Glutamatergic neuron (in vitro differentiated cells): ENCODE results near the gene ITPR1. TPM values are rescaled to one million over a fixed set of nuclear protein-coding genes. Genes with fewer than 3 reads are reported as not detected.

Source experiments
- DNase-seq: peaks from one replicate; pipeline ENCODE4 v3.0.0; 2022
- H3K27ac Mint-ChIP-seq: one replicate; pipeline ENCODE4 v1.8.0; 2020; ENCODE audit warnings: mild to moderate bottlenecking, mixed read lengths, inconsistent platforms; ENCODE audit not compliant: unreplicated experiment
- H3K27me3 Mint-ChIP-seq: one replicate; pipeline ENCODE4 v1.8.0; 2020; ENCODE audit warnings: mild to moderate bottlenecking, moderate library complexity, mixed read lengths, inconsistent platforms; ENCODE audit not compliant: unreplicated experiment
- H3K36me3 Mint-ChIP-seq: one replicate; pipeline ENCODE4 v1.8.0; 2020; ENCODE audit warnings: mild to moderate bottlenecking, mixed read lengths, inconsistent platforms; ENCODE audit not compliant: unreplicated experiment
- H3K4me1 Mint-ChIP-seq: one replicate; pipeline ENCODE4 v1.8.0; 2020; ENCODE audit warnings: mild to moderate bottlenecking, low read depth, mixed read lengths, inconsistent platforms; ENCODE audit not compliant: unreplicated experiment
- H3K4me3 Mint-ChIP-seq: one replicate; pipeline ENCODE4 v1.8.0; 2020; ENCODE audit warnings: mild to moderate bottlenecking, mixed read lengths, inconsistent platforms; ENCODE audit not compliant: unreplicated experiment
- H3K9me3 Mint-ChIP-seq: one replicate; pipeline ENCODE4 v1.8.0; 2020; ENCODE audit warnings: mild to moderate bottlenecking, moderate library complexity, mixed read lengths, inconsistent platforms; ENCODE audit not compliant: unreplicated experiment
- total RNA-seq: library from RNA; stranded (reverse); fragmentation: NEBNext Ultra II Directional; extraction: Animal tissue kit (Norgen Biotek cat#: 25700); gene quantifications from one replicate; pipeline ENCODE4 v1.2.1, GENCODE V29; 2021; ENCODE audit not compliant: unreplicated experiment
- TF ChIP-seq, protein P1 (sequence below): fragments of 200-600 bp; sonication (generic); IDR thresholded peaks from one replicate; pipeline ENCODE4 v1.5.0; 2021; ENCODE audit not compliant: partially characterized antibody, unreplicated experiment

Gene ITPR1
- total RNA-seq, 1 donor from 2014 or later, result 6.9 TPM

DNA sequence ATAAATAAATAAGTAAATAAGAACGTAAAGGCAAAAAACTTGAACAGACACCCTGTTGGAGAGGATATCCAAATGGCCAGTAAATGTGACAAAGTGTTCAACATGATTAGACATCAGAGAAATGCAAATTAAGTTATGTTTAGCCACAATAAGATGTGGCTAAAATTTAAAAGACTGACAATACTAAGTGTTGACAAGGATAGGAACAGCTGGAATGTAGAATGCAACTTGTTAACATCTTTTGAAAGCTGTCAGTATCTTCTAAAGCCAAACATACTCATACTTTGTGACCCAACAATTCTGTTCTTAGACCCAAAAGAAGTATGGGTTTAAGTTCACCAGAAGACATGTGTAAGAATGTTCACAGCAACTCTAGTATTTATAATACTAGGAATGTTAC, 197.1 kb downstream of the ITPR1 start:
- peaks cover 3% of the 10 kb centered on the region for H3K9me3 Mint-ChIP-seq

DNA sequence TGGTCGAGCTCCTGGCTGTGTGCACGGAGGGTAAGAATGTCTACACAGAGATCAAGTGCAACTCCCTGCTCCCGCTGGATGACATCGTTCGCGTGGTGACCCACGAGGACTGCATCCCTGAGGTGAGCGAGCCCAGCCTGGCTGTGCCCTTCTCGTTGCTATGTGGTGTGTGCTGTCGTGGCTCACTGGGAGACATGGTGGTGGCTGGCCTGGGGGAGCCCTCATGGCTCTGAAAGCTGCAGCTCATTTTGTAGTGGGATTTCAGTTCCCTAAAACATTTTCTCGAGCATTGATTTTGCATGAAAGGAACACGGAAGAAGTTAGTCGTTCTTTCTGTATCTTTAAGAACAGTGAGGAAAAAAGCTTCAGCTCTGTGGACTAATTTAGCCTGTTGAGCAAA, 200.5 kb downstream of the ITPR1 start:
- Mint-ChIP-seq H3K36me3 (peaks cover 4% of the 10 kb centered on the region), H3K27me3 (peaks cover 2% of the 10 kb centered on the region), H3K4me1 (no peaks in the 10 kb centered on the region), H3K9me3 (peaks cover 3% of the 10 kb centered on the region), H3K4me3 (no peak overlapping the region), H3K27ac (no peak overlapping the region)
- TF ChIP-seq, protein P1, sequence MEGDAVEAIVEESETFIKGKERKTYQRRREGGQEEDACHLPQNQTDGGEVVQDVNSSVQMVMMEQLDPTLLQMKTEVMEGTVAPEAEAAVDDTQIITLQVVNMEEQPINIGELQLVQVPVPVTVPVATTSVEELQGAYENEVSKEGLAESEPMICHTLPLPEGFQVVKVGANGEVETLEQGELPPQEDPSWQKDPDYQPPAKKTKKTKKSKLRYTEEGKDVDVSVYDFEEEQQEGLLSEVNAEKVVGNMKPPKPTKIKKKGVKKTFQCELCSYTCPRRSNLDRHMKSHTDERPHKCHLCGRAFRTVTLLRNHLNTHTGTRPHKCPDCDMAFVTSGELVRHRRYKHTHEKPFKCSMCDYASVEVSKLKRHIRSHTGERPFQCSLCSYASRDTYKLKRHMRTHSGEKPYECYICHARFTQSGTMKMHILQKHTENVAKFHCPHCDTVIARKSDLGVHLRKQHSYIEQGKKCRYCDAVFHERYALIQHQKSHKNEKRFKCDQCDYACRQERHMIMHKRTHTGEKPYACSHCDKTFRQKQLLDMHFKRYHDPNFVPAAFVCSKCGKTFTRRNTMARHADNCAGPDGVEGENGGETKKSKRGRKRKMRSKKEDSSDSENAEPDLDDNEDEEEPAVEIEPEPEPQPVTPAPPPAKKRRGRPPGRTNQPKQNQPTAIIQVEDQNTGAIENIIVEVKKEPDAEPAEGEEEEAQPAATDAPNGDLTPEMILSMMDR, result no peak
- DNase-seq, result no peak

More for the DNA sequence above, 197.1 kb downstream of the ITPR1 start:
- DNase-seq, result no peak
- TF ChIP-seq, protein P1, result no peak
- Mint-ChIP-seq H3K4me1 (no peaks in the 10 kb centered on the region), H3K36me3 (peaks cover 4% of the 10 kb centered on the region), H3K4me3 (no peak overlapping the region), H3K27me3 (peaks cover 2% of the 10 kb centered on the region), H3K27ac (no peak overlapping the region)

DNA sequence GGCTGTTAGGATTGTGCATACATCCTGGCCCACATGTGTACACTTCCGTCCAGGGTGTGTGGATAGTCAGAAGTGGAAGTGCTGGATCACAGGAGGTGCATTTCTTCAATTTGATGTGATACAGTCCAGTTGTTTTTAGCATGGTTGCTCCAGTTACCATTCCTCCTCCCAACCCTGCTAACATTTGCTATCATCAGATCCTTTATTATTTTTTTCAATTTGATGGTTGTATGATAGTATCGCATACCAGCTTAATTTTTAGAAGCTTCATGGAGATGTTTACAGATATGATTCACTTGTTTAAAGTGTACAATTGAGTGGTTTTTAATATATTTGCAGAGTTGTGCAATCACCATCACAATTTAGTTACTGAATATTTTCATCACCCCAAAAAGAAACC, 202.7 kb downstream of the ITPR1 start:
- Mint-ChIP-seq H3K27me3 (peaks cover 2% of the 10 kb centered on the region), H3K4me1 (no peaks in the 10 kb centered on the region), H3K9me3 (peaks cover 3% of the 10 kb centered on the region), H3K4me3 (no peak overlapping the region), H3K27ac (no peak overlapping the region), H3K36me3 (no peaks in the 10 kb centered on the region)
- no peak for DNase-seq
- TF ChIP-seq, protein P1, result no peak

- no peak for DNase-seq
- Mint-ChIP-seq H3K9me3 (peaks cover 3% of the 10 kb centered on the region), H3K4me1 (no peaks in the 10 kb centered on the region), H3K27ac (no peak overlapping the region), H3K27me3 (peaks cover 2% of the 10 kb centered on the region), H3K4me3 (no peak overlapping the region), H3K36me3 (no peaks in the 10 kb centered on the region)
- TF ChIP-seq, protein P1, result no peak
Measured at GRCh38 chr3:4696266-4696665, 203.1 kb downstream of the ITPR1 start.

DNA sequence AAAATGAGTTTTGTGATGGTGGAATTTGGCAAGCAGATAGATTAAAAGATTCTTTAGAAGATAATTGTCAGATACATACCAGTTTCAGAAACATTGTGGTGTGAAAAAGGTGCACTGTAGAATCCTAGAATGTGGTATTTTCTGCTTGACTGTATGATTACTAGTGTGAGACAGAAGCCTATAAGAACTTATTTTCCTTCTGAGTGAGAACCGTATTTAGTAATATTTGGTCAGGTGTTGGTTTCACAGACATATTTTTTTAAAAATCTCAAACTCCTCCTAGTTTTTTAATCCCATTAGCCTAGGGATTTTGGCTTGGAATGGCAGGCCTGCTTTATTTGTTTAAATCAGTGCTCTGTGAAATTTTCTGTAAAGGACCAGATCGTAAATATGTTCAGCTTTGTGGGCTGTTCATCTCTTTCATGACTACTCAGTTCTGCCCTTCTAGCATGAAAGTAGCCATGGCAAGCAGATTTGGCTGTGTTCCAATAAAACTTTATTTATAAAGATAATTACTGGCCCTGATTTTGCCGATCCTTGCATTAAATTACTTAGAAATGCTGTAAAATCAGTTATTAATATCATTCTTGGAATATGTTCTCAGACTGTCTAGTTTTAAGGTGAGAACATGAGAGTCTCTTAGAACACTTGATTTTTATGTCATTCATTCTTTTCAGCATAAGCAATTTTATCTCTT, 205.1 kb downstream of the ITPR1 start:
- Mint-ChIP-seq H3K27me3 (peaks cover 2% of the 10 kb centered on the region), H3K4me1 (no peaks in the 10 kb centered on the region), H3K27ac (no peak overlapping the region), H3K4me3 (no peak overlapping the region), H3K9me3 (no peaks in the 10 kb centered on the region), H3K36me3 (no peaks in the 10 kb centered on the region)
- DNase-seq, result no peak
- TF ChIP-seq, protein P1, result no peak
